GM18526 (cell line): ENCODE data around the gene AK4.

Experiments used
- POLR2A ChIP-seq: IDR thresholded peaks from 3 replicates; pipeline ENCODE4 v1.6.1; 2011; ENCODE audit not compliant: insufficient read length; ENCODE audit errors: extremely low read depth

Gene AK4

GRCh38 chr1:65148548-65149350 lies 746 bp downstream of the AK4 start:
- TF ChIP-seq POLR2A: no peak

DNA sequence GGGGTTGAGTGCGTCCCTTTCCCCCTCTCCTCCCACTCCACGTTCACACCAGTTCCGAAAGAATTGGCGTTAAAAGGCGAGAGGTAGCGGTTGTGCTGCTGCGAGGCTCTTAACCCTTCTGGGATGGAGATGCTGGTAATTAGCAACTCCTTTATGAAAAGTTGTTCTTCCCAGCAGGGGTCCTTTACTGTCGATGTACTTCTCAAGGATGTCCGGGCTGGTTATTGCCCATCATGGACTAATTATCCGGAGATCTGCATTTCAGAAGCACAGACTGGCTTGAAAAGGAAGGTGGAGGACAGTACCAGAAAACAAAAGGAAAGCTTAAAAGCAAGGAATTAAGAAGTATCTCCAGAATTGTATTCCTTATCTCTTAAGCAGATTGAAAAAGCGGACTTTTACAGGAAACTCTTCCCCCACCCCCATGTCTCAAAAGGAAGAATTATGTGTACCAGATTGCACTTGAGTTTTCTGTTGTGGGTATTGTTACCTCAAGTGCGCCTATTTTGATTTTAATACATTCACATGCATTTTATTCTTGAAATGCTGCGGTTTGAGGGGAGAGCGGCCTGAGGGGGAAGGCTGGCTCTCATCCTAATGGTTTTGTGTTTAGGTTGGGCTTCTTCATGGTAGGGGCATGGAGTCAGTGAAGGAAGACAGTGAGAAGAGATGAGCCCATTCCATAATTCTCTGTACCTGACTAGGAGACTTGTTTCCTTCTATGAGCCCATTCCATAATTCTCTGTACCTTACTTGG lies 1.5 kb downstream of the AK4 start:
- no peak for TF ChIP-seq POLR2A

DNA sequence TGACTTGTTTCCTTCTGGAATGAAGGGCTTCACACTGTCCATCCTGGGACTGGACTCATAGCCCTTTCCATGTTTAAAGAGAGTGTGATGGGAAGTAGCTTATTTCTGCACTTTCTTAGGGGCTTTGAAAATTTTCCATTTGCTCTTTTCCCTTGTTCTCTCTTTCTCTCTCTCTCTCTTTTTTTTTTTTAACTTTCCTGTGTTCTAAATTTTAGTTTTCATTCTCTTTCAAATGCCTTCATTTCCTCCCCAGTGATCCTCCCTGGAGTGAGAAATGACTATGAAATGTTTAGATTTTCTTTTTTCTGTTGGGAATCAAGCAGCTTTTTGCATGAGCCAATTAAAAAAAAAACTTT lies 2.1 kb downstream of the AK4 start:
- no peak for TF ChIP-seq POLR2A

GRCh38 chr1:65150583-65151263 lies 2.7 kb downstream of the AK4 start:
- no peak for TF ChIP-seq POLR2A

DNA sequence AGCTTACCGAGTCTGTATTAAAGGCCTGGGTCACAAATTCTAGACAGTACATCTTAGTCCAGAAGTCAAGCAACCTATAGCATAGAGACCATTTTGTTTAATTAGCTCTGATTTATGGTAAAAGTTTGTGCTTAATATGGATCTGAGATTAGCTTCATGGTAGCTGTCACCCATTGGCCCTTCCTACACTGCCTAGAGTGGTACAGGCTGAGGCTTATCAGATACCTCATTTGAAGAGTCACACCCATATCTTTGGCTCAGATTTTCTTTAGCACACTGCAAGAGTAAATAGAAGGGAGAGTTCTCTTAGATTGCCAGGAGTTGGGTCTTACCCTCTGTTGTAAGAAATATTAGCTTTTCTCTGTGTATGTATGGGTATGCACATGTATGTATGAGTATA lies 3.6 kb downstream of the AK4 start:
- no peak for TF ChIP-seq POLR2A

- TF ChIP-seq POLR2A: no peak
Measured at GRCh38 chr1:65153635-65154034, 5.6 kb downstream of the AK4 start.

DNA sequence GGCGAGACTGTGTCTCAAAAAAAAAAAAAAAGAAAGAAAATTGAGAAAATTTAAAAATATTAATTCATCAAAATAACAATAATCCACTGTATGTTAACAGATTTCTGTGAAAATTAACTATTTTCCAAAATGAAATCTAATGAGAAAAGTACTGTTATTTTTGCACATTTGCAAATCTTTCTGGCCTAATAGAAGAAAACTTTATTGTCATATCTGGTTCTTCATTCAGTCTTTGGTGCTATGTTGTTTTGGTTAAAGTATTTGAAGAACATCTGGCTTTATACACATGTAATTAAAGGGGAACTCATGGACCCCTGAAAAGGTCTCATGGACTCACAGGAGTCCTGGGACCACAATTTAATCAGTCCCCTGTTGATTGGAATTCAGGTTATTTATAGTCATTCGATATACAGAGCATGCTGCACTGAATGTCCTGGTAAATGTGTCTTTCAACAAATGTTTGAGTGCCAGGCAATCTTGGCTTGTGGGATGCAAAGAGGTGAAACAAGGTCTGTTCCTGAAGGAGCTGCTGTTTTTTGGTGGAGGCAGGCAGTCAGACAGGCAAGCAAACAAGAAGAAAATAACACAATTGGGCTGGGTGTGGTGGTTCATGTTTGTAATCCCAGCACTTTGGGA lies 9.0 kb downstream of the AK4 start:
- no peak for TF ChIP-seq POLR2A

DNA sequence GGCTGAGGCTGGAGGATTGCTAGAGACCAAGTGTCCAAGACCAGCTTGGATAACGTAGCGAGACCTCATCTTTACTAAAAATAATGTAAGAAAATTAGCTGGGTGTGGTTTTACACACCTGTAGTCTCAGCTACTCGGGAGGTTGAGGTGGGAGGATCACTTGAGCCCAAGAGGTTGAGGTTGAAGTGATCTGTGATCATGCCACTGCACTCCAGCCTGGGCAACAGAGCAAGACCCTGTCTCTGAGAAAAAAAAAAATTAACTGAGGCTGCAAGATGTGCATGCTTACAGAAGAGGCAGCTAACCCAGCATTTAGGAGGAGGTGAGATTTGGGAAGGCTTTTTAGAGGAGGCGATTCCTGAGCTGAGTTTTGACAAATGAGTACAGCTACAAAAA lies 9.5 kb downstream of the AK4 start:
- TF ChIP-seq POLR2A: no peak

- TF ChIP-seq POLR2A: no peak
Measured at GRCh38 chr1:65159801-65160523, 12.0 kb downstream of the AK4 start.

DNA sequence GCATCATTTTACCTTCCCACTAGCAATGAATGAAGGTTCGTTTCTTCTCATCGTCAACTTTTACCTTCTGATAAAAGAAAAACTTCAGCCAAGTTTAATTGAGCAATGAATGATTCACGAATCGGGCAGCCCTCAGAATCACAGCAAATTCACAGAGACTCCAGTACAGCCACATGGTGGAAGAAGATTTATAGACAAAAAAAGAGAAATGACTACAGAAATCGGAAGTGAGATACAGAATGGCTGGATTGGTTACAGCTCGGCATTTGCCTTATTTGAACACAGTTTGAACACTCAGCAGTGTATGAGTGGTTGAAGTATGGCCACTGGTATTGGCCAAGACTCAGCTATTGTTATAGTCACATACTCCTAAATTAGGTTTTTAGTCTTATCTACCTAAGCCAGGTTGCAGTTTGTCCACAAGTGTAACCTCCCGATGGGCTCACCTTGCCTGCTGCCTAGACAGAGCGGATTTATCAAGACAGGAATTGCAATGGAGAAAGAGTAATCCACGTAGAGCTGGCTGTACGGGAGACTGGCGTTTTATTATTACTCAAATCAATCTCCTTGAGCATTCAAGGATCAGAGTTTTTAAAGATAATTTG lies 15.3 kb downstream of the AK4 start:
- TF ChIP-seq POLR2A: no peak

DNA sequence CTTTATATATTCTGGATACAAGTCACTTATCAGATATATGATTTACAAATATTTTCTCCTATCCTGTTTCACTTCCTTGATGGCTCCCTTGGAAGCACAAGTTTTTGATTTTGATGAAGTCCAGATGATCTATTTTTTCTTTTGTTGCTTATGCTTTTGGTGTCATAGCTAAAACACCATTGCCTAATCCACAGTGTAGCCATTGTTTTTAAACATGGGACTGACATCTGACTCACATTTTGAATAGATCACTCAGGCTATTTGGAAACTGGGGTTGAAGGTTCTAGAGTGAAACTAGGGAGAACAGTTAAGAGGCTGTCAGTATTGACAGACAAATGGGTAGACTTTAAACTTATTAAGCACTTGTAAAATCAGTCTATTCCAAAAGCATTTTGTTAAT lies 16.6 kb downstream of the AK4 start:
- TF ChIP-seq POLR2A: no peak

- no peak for TF ChIP-seq POLR2A
Measured at GRCh38 chr1:65165269-65165993, 17.4 kb downstream of the AK4 start.

DNA sequence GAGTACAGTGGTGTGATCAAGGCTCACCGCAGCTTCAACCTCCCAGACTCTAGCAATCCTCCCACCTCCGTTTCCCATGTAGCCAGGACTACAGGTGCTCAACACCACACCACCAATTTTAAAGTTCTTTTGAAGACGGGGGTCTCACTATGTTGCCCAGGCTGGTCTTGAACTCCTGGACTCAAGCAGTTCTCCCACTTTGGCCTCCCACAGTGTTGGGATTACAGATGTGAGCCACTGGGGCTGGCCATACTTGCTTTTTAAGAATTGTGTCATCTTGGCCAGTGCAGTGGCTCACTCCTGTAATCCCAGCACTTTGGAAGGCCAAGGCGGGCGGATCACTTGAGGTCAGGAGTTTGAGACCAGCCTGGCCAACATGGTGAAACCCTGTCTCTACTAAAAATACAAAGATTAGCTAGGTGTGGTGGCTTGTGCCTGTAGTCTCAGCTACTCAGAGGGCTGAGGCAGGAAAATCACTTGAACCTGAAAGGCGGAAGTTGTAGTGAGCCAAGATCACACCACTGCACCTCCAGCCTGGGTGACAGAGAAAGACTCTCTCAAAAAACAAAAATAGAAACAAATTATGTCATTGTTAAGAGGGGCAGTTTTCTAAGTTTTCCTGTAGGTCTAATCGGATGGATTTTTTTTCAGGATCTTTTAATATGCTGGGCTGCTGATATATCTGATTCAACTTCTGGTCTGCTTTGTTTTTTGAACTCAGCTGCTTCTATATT lies 18.7 kb downstream of the AK4 start:
- TF ChIP-seq POLR2A: no peak
